HFFc6 (cell line): ENCODE measurements around the gene RAB3A. TPM values are rescaled to one million over a fixed set of nuclear protein-coding genes. Genes with fewer than 3 reads are reported as not detected.

ENCODE experiments used
- DNase-seq: peaks from one replicate; pipeline ENCODE4 v3.0.0-alpha.2; 2018
- H3K27ac Mint-ChIP-seq: 2 replicates; pipeline ENCODE4 v1.8.0; 2020; ENCODE audit warnings: mild to moderate bottlenecking, mixed read lengths
- H3K27me3 Mint-ChIP-seq: 2 replicates; pipeline ENCODE4 v1.8.0; 2021; ENCODE audit warnings: mild to moderate bottlenecking, moderate library complexity, mixed read lengths; ENCODE audit not compliant: insufficient read depth
- H3K36me3 Mint-ChIP-seq: 2 replicates; pipeline ENCODE4 v1.8.0; 2021; ENCODE audit warnings: low read depth, mixed read lengths
- H3K4me1 Mint-ChIP-seq: 2 replicates; pipeline ENCODE4 v1.8.0; 2020; ENCODE audit warnings: low read depth, mixed read lengths
- H3K4me3 Mint-ChIP-seq: 2 replicates; pipeline ENCODE4 v1.8.0; 2020; ENCODE audit warnings: mild to moderate bottlenecking, moderate library complexity, mixed read lengths
- H3K9me3 Mint-ChIP-seq: 2 replicates; pipeline ENCODE4 v1.8.0; 2020; ENCODE audit warnings: mild to moderate bottlenecking, mixed read lengths
- total RNA-seq, 6 experiments: library from RNA; stranded (reverse); fragmentation: NEBNext Ultra II Directional; extraction: Animal tissue kit (Norgen Biotek cat#: 25700); gene quantifications; 2 replicates in 1 of 6; 3 replicates in 5 of 6; pipeline ENCODE4 v1.2.3, GENCODE V29; 2021
- TF ChIP-seq, protein P1 (sequence below): fragments of 200-600 bp; sonication (generic); IDR thresholded peaks from 2 replicates; pipeline ENCODE4 v1.5.0; 2021; ENCODE audit warnings: antibody characterized with exemption, mild to moderate bottlenecking

The RAB3A gene
- total RNA-seq, 6 experiments from 2014 or later, result 6.1 to 9.0 (median 7.3) TPM

DNA sequence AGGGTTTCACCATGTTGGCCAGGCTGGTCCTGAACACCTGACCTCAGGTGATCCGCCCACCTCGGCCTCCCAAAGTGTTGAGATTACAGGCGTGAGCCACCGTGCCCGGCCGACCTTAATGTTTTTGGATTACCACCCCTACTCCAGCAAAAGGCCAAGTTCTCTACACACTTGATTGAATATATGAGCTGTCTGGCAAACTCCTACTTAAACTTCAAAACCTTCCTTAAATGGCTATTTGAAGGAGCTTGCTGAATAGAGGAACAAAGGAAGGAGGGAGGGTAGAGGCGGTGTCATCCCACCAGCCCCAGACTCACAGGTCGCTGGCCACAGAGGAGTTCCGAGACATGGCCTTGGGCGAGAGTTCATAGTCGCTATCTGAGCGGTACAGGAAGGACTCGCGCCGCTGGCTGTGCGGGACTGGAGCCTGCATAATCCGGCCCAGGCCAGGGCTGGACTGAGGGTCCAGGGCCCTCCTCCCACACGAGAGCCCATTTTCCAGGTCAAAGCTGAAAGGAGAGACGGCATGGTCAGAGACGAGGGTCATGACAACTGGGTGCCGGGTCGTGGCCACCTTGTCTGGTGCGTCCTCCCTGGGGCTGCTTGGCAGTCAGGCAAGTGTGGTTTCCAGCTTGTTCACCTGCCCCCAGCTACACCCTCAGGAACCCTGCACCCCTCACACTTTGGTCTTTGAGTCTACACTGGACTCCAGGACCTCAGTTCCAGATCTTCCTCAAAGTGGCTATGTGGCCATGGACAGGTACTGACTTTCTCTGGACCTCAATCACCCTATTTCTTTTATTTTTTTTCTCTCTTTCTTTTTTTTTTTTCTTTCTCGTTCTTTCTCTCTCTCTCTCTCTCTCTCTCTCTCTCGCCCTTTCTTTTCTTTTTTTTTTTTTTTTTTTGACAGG, 18.2 kb upstream of the RAB3A start:
- Mint-ChIP-seq H3K27ac (no peak overlapping the region), H3K27me3 (peaks cover 11% of the 10 kb centered on the region), H3K9me3 (no peaks in the 10 kb centered on the region), H3K4me1 (peaks cover 14% of the 10 kb centered on the region), H3K4me3 (no peak overlapping the region), H3K36me3 (no peaks in the 10 kb centered on the region)
- TF ChIP-seq, protein P1, sequence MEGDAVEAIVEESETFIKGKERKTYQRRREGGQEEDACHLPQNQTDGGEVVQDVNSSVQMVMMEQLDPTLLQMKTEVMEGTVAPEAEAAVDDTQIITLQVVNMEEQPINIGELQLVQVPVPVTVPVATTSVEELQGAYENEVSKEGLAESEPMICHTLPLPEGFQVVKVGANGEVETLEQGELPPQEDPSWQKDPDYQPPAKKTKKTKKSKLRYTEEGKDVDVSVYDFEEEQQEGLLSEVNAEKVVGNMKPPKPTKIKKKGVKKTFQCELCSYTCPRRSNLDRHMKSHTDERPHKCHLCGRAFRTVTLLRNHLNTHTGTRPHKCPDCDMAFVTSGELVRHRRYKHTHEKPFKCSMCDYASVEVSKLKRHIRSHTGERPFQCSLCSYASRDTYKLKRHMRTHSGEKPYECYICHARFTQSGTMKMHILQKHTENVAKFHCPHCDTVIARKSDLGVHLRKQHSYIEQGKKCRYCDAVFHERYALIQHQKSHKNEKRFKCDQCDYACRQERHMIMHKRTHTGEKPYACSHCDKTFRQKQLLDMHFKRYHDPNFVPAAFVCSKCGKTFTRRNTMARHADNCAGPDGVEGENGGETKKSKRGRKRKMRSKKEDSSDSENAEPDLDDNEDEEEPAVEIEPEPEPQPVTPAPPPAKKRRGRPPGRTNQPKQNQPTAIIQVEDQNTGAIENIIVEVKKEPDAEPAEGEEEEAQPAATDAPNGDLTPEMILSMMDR, result no peak
- DNase-seq, result no peak

- Mint-ChIP-seq H3K9me3 (no peaks in the 10 kb centered on the region), H3K4me1 (peaks cover 11% of the 10 kb centered on the region), H3K4me3 (no peak overlapping the region), H3K36me3 (no peaks in the 10 kb centered on the region), H3K27me3 (peaks cover 11% of the 10 kb centered on the region), H3K27ac (no peak overlapping the region)
- DNase-seq, result no peak
- TF ChIP-seq, protein P1, result no peak
These were observed 16.9 kb upstream of the RAB3A start for GRCh38 chr19:18220632-18221275.

GRCh38 chr19:18219911-18220631, 16.2 kb upstream of the RAB3A start:
- TF ChIP-seq, protein P1, result no peak
- Mint-ChIP-seq H3K27me3 (peaks cover 11% of the 10 kb centered on the region), H3K4me1 (peaks cover 13% of the 10 kb centered on the region), H3K4me3 (no peak overlapping the region), H3K9me3 (no peaks in the 10 kb centered on the region), H3K36me3 (no peaks in the 10 kb centered on the region), H3K27ac (no peak overlapping the region)
- DNase-seq, result no peak

DNA sequence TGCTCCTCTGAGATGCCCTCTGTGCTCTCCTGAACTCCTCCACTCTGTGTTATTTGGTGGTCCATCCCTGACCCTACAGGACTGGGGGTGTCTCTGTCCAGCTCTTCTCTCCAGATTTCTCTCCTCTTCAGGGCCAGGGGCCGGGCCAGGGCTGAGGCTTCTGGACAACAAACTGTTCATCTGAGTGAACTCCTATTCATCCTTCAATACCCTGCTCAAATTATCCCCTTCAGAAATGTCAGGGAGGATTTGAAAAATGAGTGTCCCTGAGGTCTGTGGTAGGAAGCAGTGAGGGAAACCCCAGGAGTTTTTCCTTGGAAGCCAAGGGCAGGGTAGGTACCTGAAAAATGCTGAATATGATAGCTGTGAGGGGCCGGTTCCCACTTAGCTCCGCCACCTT, 14.8 kb upstream of the RAB3A start:
- Mint-ChIP-seq H3K4me3 (no peak overlapping the region), H3K36me3 (no peaks in the 10 kb centered on the region), H3K27me3 (peaks cover 11% of the 10 kb centered on the region), H3K27ac (no peak overlapping the region), H3K9me3 (no peaks in the 10 kb centered on the region), H3K4me1 (peaks cover 16% of the 10 kb centered on the region)
- TF ChIP-seq, protein P1, result no peak
- no peak for DNase-seq

- TF ChIP-seq, protein P1, result no peak
- Mint-ChIP-seq H3K27me3 (peaks cover 11% of the 10 kb centered on the region), H3K4me1 (peaks cover 16% of the 10 kb centered on the region), H3K36me3 (no peaks in the 10 kb centered on the region), H3K27ac (no peak overlapping the region), H3K9me3 (no peaks in the 10 kb centered on the region), H3K4me3 (no peak overlapping the region)
- no peak for DNase-seq
These were observed 14.3 kb upstream of the RAB3A start for GRCh38 chr19:18218159-18218558.
